H9 (cell line): ENCODE data around the gene ABCA4. TPM values are rescaled to one million over a fixed set of nuclear protein-coding genes. Genes with fewer than 3 reads are reported as not detected.

ENCODE experiments used
- DNase-seq: peaks from one replicate; pipeline ENCODE4 v3.0.0-alpha.2; 2017
- H2AFZ ChIP-seq: one replicate; pipeline ENCODE4 v1.6.1; 2013; ENCODE audit warnings: mild to moderate bottlenecking, low read length, control low read depth, moderate library complexity
- H2AK5ac ChIP-seq: 2 replicates; pipeline ENCODE4 v1.6.1; 2013; ENCODE audit warnings: low read length, control low read depth, mixed read lengths; ENCODE audit not compliant: insufficient read length
- H2BK120ac ChIP-seq: one replicate; pipeline ENCODE4 v1.6.1; 2013; ENCODE audit warnings: low read depth, mild to moderate bottlenecking, low read length, control low read depth, inconsistent platforms; ENCODE audit not compliant: poor library complexity, severe bottlenecking
- H2BK12ac ChIP-seq: 2 replicates; pipeline ENCODE4 v1.6.1; 2013; ENCODE audit warnings: low read length, control low read depth, mixed read lengths, low read depth; ENCODE audit not compliant: insufficient read length
- H2BK15ac ChIP-seq: 2 replicates; pipeline ENCODE4 v1.6.1; 2013; ENCODE audit warnings: low read depth, low read length, control low read depth
- H2BK20ac ChIP-seq: one replicate; pipeline ENCODE4 v1.6.1; 2013; ENCODE audit warnings: low read depth, mild to moderate bottlenecking, low read length, control low read depth, inconsistent platforms; ENCODE audit not compliant: poor library complexity, severe bottlenecking
- H2BK5ac ChIP-seq: 2 replicates; pipeline ENCODE4 v1.6.1; 2013; ENCODE audit warnings: low read length, control low read depth, mixed read lengths; ENCODE audit not compliant: insufficient read length
- H3K14ac ChIP-seq: 2 replicates; pipeline ENCODE4 v1.6.1; 2013; ENCODE audit warnings: low read length, control low read depth; ENCODE audit not compliant: insufficient read depth
- H3K18ac ChIP-seq: 2 replicates; pipeline ENCODE4 v1.6.1; 2013; ENCODE audit warnings: low read depth, mild to moderate bottlenecking, mixed read lengths, low read length, control low read depth; ENCODE audit not compliant: insufficient read length
- H3K23ac ChIP-seq: 2 replicates; pipeline ENCODE4 v1.6.1; 2013; ENCODE audit warnings: low read length, control low read depth, mixed read lengths, low read depth; ENCODE audit not compliant: insufficient read length
- H3K23me2 ChIP-seq: 2 replicates; pipeline ENCODE4 v1.6.1; 2013; ENCODE audit warnings: low read depth, mild to moderate bottlenecking, mixed read lengths, low read length, control low read depth; ENCODE audit not compliant: insufficient read length, poor library complexity, severe bottlenecking
- H3K27ac ChIP-seq: 2 replicates; pipeline ENCODE4 v1.5.1; 2013; ENCODE audit warnings: low read length, control low read depth, mixed read lengths, low read depth; ENCODE audit not compliant: insufficient read length
- H3K27me3 ChIP-seq: 2 replicates; pipeline ENCODE4 v1.6.1; 2013; ENCODE audit warnings: low read length, control low read depth, inconsistent platforms; ENCODE audit not compliant: insufficient read depth
- H3K4ac ChIP-seq: 2 replicates; pipeline ENCODE4 v1.6.1; 2013; ENCODE audit warnings: low read depth, mild to moderate bottlenecking, control low read depth, inconsistent platforms, low read length, moderate library complexity
- H3K4me1 ChIP-seq: 2 replicates; pipeline ENCODE4 v1.6.1; 2013; ENCODE audit warnings: low read length, control low read depth, inconsistent platforms; ENCODE audit not compliant: insufficient read depth
- H3K4me2 ChIP-seq: 2 replicates; pipeline ENCODE4 v1.6.1; 2013; ENCODE audit warnings: low read length, control low read depth, mixed read lengths; ENCODE audit not compliant: insufficient read length, insufficient read depth
- H3K56ac ChIP-seq: 2 replicates; pipeline ENCODE4 v1.6.1; 2013; ENCODE audit warnings: low read depth, mild to moderate bottlenecking, mixed read lengths, low read length, control low read depth; ENCODE audit not compliant: insufficient read length
- H3K79me1 ChIP-seq: 2 replicates; pipeline ENCODE4 v1.6.1; 2013; ENCODE audit warnings: low read depth, mild to moderate bottlenecking, moderate library complexity, low read length, control low read depth, inconsistent platforms; ENCODE audit not compliant: insufficient read depth, poor library complexity, severe bottlenecking
- H3K79me2 ChIP-seq: 2 replicates; pipeline ENCODE4 v1.6.1; 2013; ENCODE audit warnings: low read length, control low read depth, inconsistent platforms; ENCODE audit not compliant: insufficient read depth
- H3K9ac ChIP-seq: 2 replicates; pipeline ENCODE4 v1.6.1; 2013; ENCODE audit warnings: low read length, control low read depth, mixed read lengths; ENCODE audit not compliant: insufficient read length; ENCODE audit errors: extremely low read depth
- H3K9me3 ChIP-seq: one replicate; pipeline ENCODE4 v1.6.1; 2013; ENCODE audit warnings: low read depth, low read length, inconsistent platforms; ENCODE audit not compliant: control insufficient read depth
- H3T11ph ChIP-seq: one replicate; pipeline ENCODE4 v1.6.1; 2013; ENCODE audit warnings: mild to moderate bottlenecking, low read length, control low read depth, inconsistent platforms
- H4K20me1 ChIP-seq: one replicate; pipeline ENCODE4 v1.6.1; 2013; ENCODE audit not compliant: control insufficient read depth, insufficient read length, insufficient read depth
- H4K5ac ChIP-seq: 2 replicates; pipeline ENCODE4 v1.6.1; 2013; ENCODE audit warnings: low read depth, mild to moderate bottlenecking, mixed read lengths, low read length, control low read depth; ENCODE audit not compliant: insufficient read length
- H4K8ac ChIP-seq: replicated peaks from 2 replicates; pipeline ENCODE4 v1.6.1; 2013; ENCODE audit warnings: low read length, control low read depth, mixed read lengths, low read depth; ENCODE audit not compliant: insufficient read length
- H4K91ac ChIP-seq: 2 replicates; pipeline ENCODE4 v1.6.1; 2013; ENCODE audit warnings: low read depth, mild to moderate bottlenecking, moderate library complexity, mixed read lengths, low read length, control low read depth; ENCODE audit not compliant: insufficient read length
- H3K27ac Mint-ChIP-seq, 3 experiments: 2 replicates in 2 of 3; 3 replicates in 1 of 3; pipeline ENCODE4 v1.8.0; 2020 to 2021; ENCODE audit warnings: mixed read lengths in 3 of 3, mild to moderate bottlenecking in 1 of 3, moderate library complexity in 1 of 3
- H3K27me3 Mint-ChIP-seq: 2 replicates; pipeline ENCODE4 v1.8.0; 2021; ENCODE audit warnings: low read depth, mild to moderate bottlenecking, moderate library complexity, mixed read lengths
- H3K36me3 Mint-ChIP-seq, 3 experiments: 2 replicates in 2 of 3; 3 replicates in 1 of 3; pipeline ENCODE4 v1.8.0; 2020 to 2021; ENCODE audit warnings: low read depth in 3 of 3, mixed read lengths in 3 of 3; ENCODE audit not compliant: insufficient read depth in 1 of 3
- H3K4me1 Mint-ChIP-seq, 2 experiments: 2 replicates each; pipeline ENCODE4 v1.8.0; 2020; ENCODE audit warnings: mixed read lengths in 2 of 2
- H3K4me3 Mint-ChIP-seq, 2 experiments: 2 replicates in 1 of 2; 3 replicates in 1 of 2; pipeline ENCODE4 v1.8.0; 2020 to 2021; ENCODE audit warnings: mild to moderate bottlenecking in 2 of 2, mixed read lengths in 2 of 2, moderate library complexity in 1 of 2
- H3K9me3 Mint-ChIP-seq, 2 experiments: 2 replicates in 1 of 2; 3 replicates in 1 of 2; pipeline ENCODE4 v1.8.0; 2020; ENCODE audit warnings: mild to moderate bottlenecking in 2 of 2, mixed read lengths in 2 of 2, moderate library complexity in 1 of 2
- WGBS: extraction: QIAGEN DNeasy Blood & Tissue Kit; methylation state at CpG from one replicate; pipeline ENCODE4 v1.1.7; 2013; ENCODE audit warnings: missing lambda C conversion rate, low lambda C conversion rate, mixed read lengths; ENCODE audit not compliant: insufficient read length; ENCODE audit errors: extremely low coverage; 5-methylcytosine and 5-hydroxymethylcytosine counted together
- total RNA-seq: library from RNA; stranded (reverse); gene quantifications from 2 replicates; pipeline ENCODE4 v1.2.1, GENCODE V29; 2021
- TF ChIP-seq, protein P1 (sequence below): fragments of 200-600 bp; sonication (generic); conservative IDR thresholded peaks from 3 replicates; pipeline ENCODE4 v1.8.0; 2021; ENCODE audit warnings: antibody characterized with exemption, mild to moderate bottlenecking

The ABCA4 gene
- total RNA-seq, 1 experiment from 2014 or later = not detected

GRCh38 chr1:94143173-94143808, 22.3 kb upstream of the ABCA4 start:
- H3K9ac ChIP-seq = no peak overlapping the region
- H2BK15ac ChIP-seq = no peak overlapping the region
- H4K20me1 ChIP-seq = no peaks in the 10 kb centered on the region
- no peak overlapping the region for H3K4ac ChIP-seq
- no peak overlapping the region for H3K23ac ChIP-seq
- no peaks in the 10 kb centered on the region for H3K4me1 ChIP-seq
- H3K23me2 ChIP-seq = no peaks in the 10 kb centered on the region
- H3K9me3 ChIP-seq = no peaks in the 10 kb centered on the region
- H3K4me2 ChIP-seq = no peak overlapping the region
- no peak overlapping the region for H3K56ac ChIP-seq
- Mint-ChIP-seq H3K36me3 (no peaks in the 10 kb centered on the region), H3K4me3 (no peak overlapping the region), H3K9me3 (peaks cover 4 to 5% of the 10 kb centered on the region in 2 experiments; a peak in 2 of 5 replicates), H3K27ac (no peak overlapping the region; a peak in 1 of 7 replicates), H3K27me3 (peaks cover 2% of the 10 kb centered on the region), H3K4me1 (peaks cover 6 to 10% of the 10 kb centered on the region in 2 experiments)
- no peak overlapping the region for H2AFZ ChIP-seq
- H4K5ac ChIP-seq = no peak overlapping the region
- H2AK5ac ChIP-seq = no peak overlapping the region
- no peaks in the 10 kb centered on the region for H3K79me2 ChIP-seq
- DNase-seq = no peak
- no peak overlapping the region for H4K91ac ChIP-seq
- H3K27ac ChIP-seq = no peak overlapping the region
- no peak overlapping the region for H3K14ac ChIP-seq
- no peak overlapping the region for H4K8ac ChIP-seq
- H3T11ph ChIP-seq = no peak overlapping the region
- no peak overlapping the region for H3K18ac ChIP-seq
- TF ChIP-seq, protein P1, sequence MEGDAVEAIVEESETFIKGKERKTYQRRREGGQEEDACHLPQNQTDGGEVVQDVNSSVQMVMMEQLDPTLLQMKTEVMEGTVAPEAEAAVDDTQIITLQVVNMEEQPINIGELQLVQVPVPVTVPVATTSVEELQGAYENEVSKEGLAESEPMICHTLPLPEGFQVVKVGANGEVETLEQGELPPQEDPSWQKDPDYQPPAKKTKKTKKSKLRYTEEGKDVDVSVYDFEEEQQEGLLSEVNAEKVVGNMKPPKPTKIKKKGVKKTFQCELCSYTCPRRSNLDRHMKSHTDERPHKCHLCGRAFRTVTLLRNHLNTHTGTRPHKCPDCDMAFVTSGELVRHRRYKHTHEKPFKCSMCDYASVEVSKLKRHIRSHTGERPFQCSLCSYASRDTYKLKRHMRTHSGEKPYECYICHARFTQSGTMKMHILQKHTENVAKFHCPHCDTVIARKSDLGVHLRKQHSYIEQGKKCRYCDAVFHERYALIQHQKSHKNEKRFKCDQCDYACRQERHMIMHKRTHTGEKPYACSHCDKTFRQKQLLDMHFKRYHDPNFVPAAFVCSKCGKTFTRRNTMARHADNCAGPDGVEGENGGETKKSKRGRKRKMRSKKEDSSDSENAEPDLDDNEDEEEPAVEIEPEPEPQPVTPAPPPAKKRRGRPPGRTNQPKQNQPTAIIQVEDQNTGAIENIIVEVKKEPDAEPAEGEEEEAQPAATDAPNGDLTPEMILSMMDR = no peak
- no CpG with 5 or more reads among the region's 2 CpGs for WGBS
- H3K27me3 ChIP-seq = no peaks in the 10 kb centered on the region
- no peak overlapping the region for H2BK120ac ChIP-seq
- no peak overlapping the region for H2BK5ac ChIP-seq
- no peaks in the 10 kb centered on the region for H3K79me1 ChIP-seq
- H2BK12ac ChIP-seq = no peak overlapping the region
- H2BK20ac ChIP-seq = no peak overlapping the region
